Neural crest cell (in vitro differentiated cells): ENCODE measurements around the gene ABCA13. TPM values are rescaled to one million over a fixed set of nuclear protein-coding genes. Genes with fewer than 3 reads are reported as not detected.
A peak's percentile ranks its signal among the peaks of the same experiment; 100 is the strongest.

ENCODE experiments used
- DNase-seq: peaks from one replicate; pipeline ENCODE4 v3.0.0; 2021; ENCODE audit warnings: low read depth, mixed read lengths, low spot score
- H3K27ac Mint-ChIP-seq: one replicate; pipeline ENCODE4 v1.8.0; 2021; ENCODE audit warnings: mild to moderate bottlenecking, mixed read lengths; ENCODE audit not compliant: unreplicated experiment
- H3K27me3 Mint-ChIP-seq: 2 replicates; pipeline ENCODE4 v1.8.0; 2021; ENCODE audit warnings: low read depth, mild to moderate bottlenecking, mixed read lengths
- H3K36me3 Mint-ChIP-seq: 2 replicates; pipeline ENCODE4 v1.8.0; 2021; ENCODE audit warnings: low read depth, mild to moderate bottlenecking, mixed read lengths
- H3K4me1 Mint-ChIP-seq: 2 replicates; pipeline ENCODE4 v1.8.0; 2021; ENCODE audit warnings: mixed read lengths
- H3K4me3 Mint-ChIP-seq: one replicate; pipeline ENCODE4 v1.8.0; 2021; ENCODE audit warnings: mild to moderate bottlenecking, mixed read lengths
- H3K9me3 Mint-ChIP-seq: 2 replicates; pipeline ENCODE4 v1.8.0; 2021; ENCODE audit warnings: mixed read lengths
- CTCF ChIP-seq: fragments of 200-600 bp; sonication (generic); conservative IDR thresholded peaks from 2 replicates; pipeline ENCODE4 v1.5.0; 2021; ENCODE audit warnings: antibody characterized with exemption, mild to moderate bottlenecking
- total RNA-seq: library from RNA; stranded (reverse); gene quantifications from 2 replicates; pipeline ENCODE4 v1.2.1, GENCODE V29; 2021

The ABCA13 gene
- total RNA-seq, 1 donor from 2014 or later, result 0.89 TPM

GRCh38 chr7:48454750-48455192 is 283.5 kb downstream of the ABCA13 start:
- H3K36me3 Mint-ChIP-seq, result no peaks in the 10 kb centered on the region
- H3K27ac Mint-ChIP-seq, result no peak overlapping the region
- no peak overlapping the region for H3K4me3 Mint-ChIP-seq
- H3K27me3 Mint-ChIP-seq, result no peaks in the 10 kb centered on the region
- no peaks in the 10 kb centered on the region for H3K9me3 Mint-ChIP-seq
- no peaks in the 10 kb centered on the region for H3K4me1 Mint-ChIP-seq
- no peak for DNase-seq
- TF ChIP-seq CTCF, result no peak

GRCh38 chr7:48455363-48455762 is 284.1 kb downstream of the ABCA13 start:
- peak overlapping the region; percentile 19 for H3K27ac Mint-ChIP-seq
- DNase-seq, result no peak
- no peaks in the 10 kb centered on the region for H3K36me3 Mint-ChIP-seq
- no peak overlapping the region for H3K4me3 Mint-ChIP-seq
- no peak for TF ChIP-seq CTCF
- H3K4me1 Mint-ChIP-seq, result no peaks in the 10 kb centered on the region
- H3K9me3 Mint-ChIP-seq, result no peaks in the 10 kb centered on the region
- no peaks in the 10 kb centered on the region for H3K27me3 Mint-ChIP-seq

GRCh38 chr7:48458701-48459524 is 287.7 kb downstream of the ABCA13 start:
- Mint-ChIP-seq H3K4me1 (no peaks in the 10 kb centered on the region), H3K27me3 (no peaks in the 10 kb centered on the region), H3K36me3 (no peaks in the 10 kb centered on the region), H3K27ac (no peak overlapping the region), H3K4me3 (no peak overlapping the region), H3K9me3 (peaks cover 3% of the 10 kb centered on the region)
- DNase-seq, result no peak
- no peak for TF ChIP-seq CTCF

- Mint-ChIP-seq H3K4me3 (no peak overlapping the region), H3K27me3 (no peaks in the 10 kb centered on the region), H3K36me3 (no peaks in the 10 kb centered on the region), H3K27ac (no peak overlapping the region), H3K4me1 (peaks cover 7% of the 10 kb centered on the region), H3K9me3 (peaks cover 3% of the 10 kb centered on the region)
- DNase-seq, result no peak
- no peak for TF ChIP-seq CTCF
Observed at GRCh38 chr7:48466713-48467112, 295.5 kb downstream of the ABCA13 start.

GRCh38 chr7:48471196-48471595 is 299.9 kb downstream of the ABCA13 start:
- H3K9me3 Mint-ChIP-seq, result peaks cover 2% of the 10 kb centered on the region
- no peak overlapping the region for H3K4me3 Mint-ChIP-seq
- peaks cover 20% of the 10 kb centered on the region for H3K4me1 Mint-ChIP-seq
- no peak for TF ChIP-seq CTCF
- no peaks in the 10 kb centered on the region for H3K36me3 Mint-ChIP-seq
- no peak for DNase-seq
- H3K27ac Mint-ChIP-seq, result no peak overlapping the region
- no peaks in the 10 kb centered on the region for H3K27me3 Mint-ChIP-seq
